Effector memory CD4-positive, alpha-beta T cell (primary cell): ENCODE data around the gene GALNTL6.

Experiments
- DNase-seq, 3 donors: peaks; one replicate each; pipeline ENCODE4 v3.0.0-alpha.2; 2020
- H3K27ac ChIP-seq: 2 replicates; pipeline ENCODE4 v1.7.0; 2013; ENCODE audit warnings: mild to moderate bottlenecking, low read length, moderate library complexity; ENCODE audit not compliant: insufficient read depth, poor library complexity, severe bottlenecking
- H3K27me3 ChIP-seq: replicated peaks from 2 replicates; pipeline ENCODE4 v1.7.0; 2013; ENCODE audit warnings: mild to moderate bottlenecking, low read length; ENCODE audit not compliant: insufficient read depth, control insufficient read depth, poor library complexity, severe bottlenecking
- H3K36me3 ChIP-seq: 2 replicates; pipeline ENCODE4 v1.7.0; 2013; ENCODE audit warnings: mild to moderate bottlenecking, low read length, moderate library complexity; ENCODE audit not compliant: control insufficient read depth, insufficient read depth
- H3K4me1 ChIP-seq: 2 replicates; pipeline ENCODE4 v1.7.0; 2013; ENCODE audit warnings: low read length, mild to moderate bottlenecking; ENCODE audit not compliant: control insufficient read depth, insufficient read depth, poor library complexity, severe bottlenecking
- H3K4me3 ChIP-seq: 2 replicates; pipeline ENCODE4 v1.7.0; 2013; ENCODE audit warnings: low read length, low read depth, mild to moderate bottlenecking; ENCODE audit not compliant: insufficient read depth, poor library complexity, severe bottlenecking
- H3K9me3 ChIP-seq: 2 replicates; pipeline ENCODE4 v1.7.0; 2013; ENCODE audit warnings: mild to moderate bottlenecking, low read length, moderate library complexity; ENCODE audit not compliant: control insufficient read depth

The GALNTL6 gene

GRCh38 chr4:172740434-172740833 lies 927.2 kb downstream of the GALNTL6 start:
- no peak overlapping the region for H3K27ac ChIP-seq
- H3K4me1 ChIP-seq: no peaks in the 10 kb centered on the region
- DNase-seq: no peak
- no peaks in the 10 kb centered on the region for H3K27me3 ChIP-seq
- no peaks in the 10 kb centered on the region for H3K36me3 ChIP-seq
- H3K9me3 ChIP-seq: no peaks in the 10 kb centered on the region
- H3K4me3 ChIP-seq: no peak overlapping the region

- Histone ChIP-seq H3K36me3 (no peaks in the 10 kb centered on the region), H3K27ac (no peak overlapping the region), H3K27me3 (no peaks in the 10 kb centered on the region), H3K4me1 (no peaks in the 10 kb centered on the region), H3K9me3 (no peaks in the 10 kb centered on the region), H3K4me3 (no peak overlapping the region)
- no peak for DNase-seq
Observed at GRCh38 chr4:172750910-172751309, 937.7 kb downstream of the GALNTL6 start.

- Histone ChIP-seq H3K4me3 (no peak overlapping the region), H3K36me3 (no peaks in the 10 kb centered on the region), H3K9me3 (no peaks in the 10 kb centered on the region), H3K27me3 (no peaks in the 10 kb centered on the region), H3K27ac (no peak overlapping the region), H3K4me1 (no peaks in the 10 kb centered on the region)
- no peak for DNase-seq
Observed at GRCh38 chr4:172751550-172751949, 938.3 kb downstream of the GALNTL6 start.

- no peaks in the 10 kb centered on the region for H3K4me1 ChIP-seq
- DNase-seq: no peak
Observed at GRCh38 chr4:172758586-172759340, 945.6 kb downstream of the GALNTL6 start.

GRCh38 chr4:172760512-172760911 lies 947.3 kb downstream of the GALNTL6 start:
- Histone ChIP-seq H3K4me3 (no peak overlapping the region), H3K4me1 (no peaks in the 10 kb centered on the region), H3K36me3 (no peaks in the 10 kb centered on the region), H3K27ac (no peak overlapping the region), H3K9me3 (no peaks in the 10 kb centered on the region), H3K27me3 (no peaks in the 10 kb centered on the region)
- DNase-seq: no peak

More at GRCh38 chr4:172758586-172759340, 945.6 kb downstream of the GALNTL6 start:
- no peak overlapping the region for H3K27ac ChIP-seq
- no peak overlapping the region for H3K4me3 ChIP-seq
- H3K27me3 ChIP-seq: no peaks in the 10 kb centered on the region
- H3K36me3 ChIP-seq: no peaks in the 10 kb centered on the region
- H3K9me3 ChIP-seq: no peaks in the 10 kb centered on the region

GRCh38 chr4:172762895-172763294 lies 949.7 kb downstream of the GALNTL6 start:
- Histone ChIP-seq H3K36me3 (no peaks in the 10 kb centered on the region), H3K27ac (no peak overlapping the region), H3K9me3 (no peaks in the 10 kb centered on the region), H3K27me3 (no peaks in the 10 kb centered on the region), H3K4me1 (no peaks in the 10 kb centered on the region), H3K4me3 (no peak overlapping the region)
- no peak for DNase-seq

- H3K9me3 ChIP-seq: no peaks in the 10 kb centered on the region
- no peak for DNase-seq
- no peak overlapping the region for H3K27ac ChIP-seq
- no peaks in the 10 kb centered on the region for H3K4me1 ChIP-seq
- H3K36me3 ChIP-seq: no peaks in the 10 kb centered on the region
- no peaks in the 10 kb centered on the region for H3K27me3 ChIP-seq
- H3K4me3 ChIP-seq: no peak overlapping the region
Observed at GRCh38 chr4:172770787-172771186, 957.6 kb downstream of the GALNTL6 start.

GRCh38 chr4:172772781-172773180 lies 959.6 kb downstream of the GALNTL6 start:
- Histone ChIP-seq H3K27me3 (no peaks in the 10 kb centered on the region), H3K27ac (no peak overlapping the region), H3K36me3 (no peaks in the 10 kb centered on the region), H3K9me3 (no peaks in the 10 kb centered on the region), H3K4me3 (no peak overlapping the region), H3K4me1 (no peaks in the 10 kb centered on the region)
- no peak for DNase-seq

- no peaks in the 10 kb centered on the region for H3K4me1 ChIP-seq
- H3K9me3 ChIP-seq: no peaks in the 10 kb centered on the region
- no peak for DNase-seq
- no peak overlapping the region for H3K27ac ChIP-seq
- no peaks in the 10 kb centered on the region for H3K27me3 ChIP-seq
- H3K4me3 ChIP-seq: no peak overlapping the region
- H3K36me3 ChIP-seq: no peaks in the 10 kb centered on the region
Observed at GRCh38 chr4:172776203-172776861, 963.1 kb downstream of the GALNTL6 start.

- Histone ChIP-seq H3K36me3 (no peaks in the 10 kb centered on the region), H3K9me3 (no peaks in the 10 kb centered on the region), H3K4me1 (no peaks in the 10 kb centered on the region), H3K27ac (no peak overlapping the region), H3K4me3 (no peak overlapping the region), H3K27me3 (no peaks in the 10 kb centered on the region)
- no peak for DNase-seq
Observed at GRCh38 chr4:172777729-172778431, 964.7 kb downstream of the GALNTL6 start.
